ENCODE results near the gene DUSP28.
"Not testable (repeated sequence)": the region's sequence is repeated elsewhere in the genome, so short reads cannot be mapped to it uniquely, and the experiment has no call there.

Gene DUSP28

GRCh38 chr2:240561325-240561971 lies 1.3 kb downstream of the DUSP28 start:
- DNase-seq, result peak; percentile 59 to 86

GRCh38 chr2:240563231-240563630 lies 3.1 kb downstream of the DUSP28 start:
- not testable (repeated sequence) for DNase-seq

- DNase-seq, result no peak
These were observed 3.9 kb downstream of the DUSP28 start for GRCh38 chr2:240563951-240564560.

GRCh38 chr2:240564561-240565332 lies 4.6 kb downstream of the DUSP28 start:
- no peak for DNase-seq

- DNase-seq, result peak; percentile 84 to 85
These were observed 5.4 kb downstream of the DUSP28 start for GRCh38 chr2:240565333-240566202.

- peak; percentile 78 to 92 for DNase-seq
These were observed 6.3 kb downstream of the DUSP28 start for GRCh38 chr2:240566203-240567136.

- no peak for DNase-seq
These were observed 7.1 kb downstream of the DUSP28 start for GRCh38 chr2:240567137-240567871.

- DNase-seq, result peak; percentile 12 to 36
These were observed 7.9 kb downstream of the DUSP28 start, which contains the start of gene RNPEPL1 for GRCh38 chr2:240567872-240568677. Gene RNPEPL1 (plus strand): TSS chr2:240568484. CDS start chr2:240568587, 103 bp downstream.

- DNase-seq, result peak in 1 of 2 donors; percentile 29
These were observed 8.7 kb downstream of the DUSP28 start for GRCh38 chr2:240568678-240569522.

- DNase-seq, result no peak
These were observed 9.4 kb downstream of the DUSP28 start for GRCh38 chr2:240569523-240569997.

- DNase-seq, result no peak
These were observed 9.9 kb downstream of the DUSP28 start for GRCh38 chr2:240569998-240570530.

- DNase-seq, result no peak
These were observed 10.6 kb downstream of the DUSP28 start for GRCh38 chr2:240570531-240571313.

GRCh38 chr2:240571314-240571973 lies 11.3 kb downstream of the DUSP28 start:
- DNase-seq, result no peak

GRCh38 chr2:240572141-240573031 lies 12.2 kb downstream of the DUSP28 start:
- no peak for DNase-seq

GRCh38 chr2:240573071-240573515 lies 12.9 kb downstream of the DUSP28 start:
- DNase-seq, result no peak
